H1 (cell line): ENCODE measurements around the gene TEX26. TPM values are rescaled to one million over a fixed set of nuclear protein-coding genes. Genes with fewer than 3 reads are reported as not detected.

Source experiments
- CTCF ChIA-PET: fragments of 300-600 bp; sonication (Branson Sonifier 250); formaldehyde crosslinking; loops from one replicate; lab custom pipeline; 2021; ENCODE audit not compliant: partially characterized antibody; lab: Charles Lee
- POLR2A ChIA-PET: fragments of 300-600 bp; sonication (Branson Sonifier 250); formaldehyde crosslinking; loops from one replicate; lab custom pipeline; 2021; ENCODE audit warnings: inconsistent platforms; ENCODE audit not compliant: partially characterized antibody; lab: Charles Lee
- DNase-seq, 2 experiments: peaks; one replicate each; pipeline versions ENCODE4 v3.0.0 to v3.0.0-alpha.2; 2010 to 2022; ENCODE audit warnings: low spot score in 2 of 2, low read depth in 1 of 2, mixed read lengths in 1 of 2
- FAIRE-seq: peaks from 2 replicates; lab custom pipeline; 2011; peaks lifted over from hg19 to GRCh38; lab: Jason Lieb, UNC
- H2AFZ ChIP-seq: 2 replicates; pipeline ENCODE4 v1.8.1; 2012; ENCODE audit warnings: low read length, inconsistent platforms
- H2AK5ac ChIP-seq: 2 replicates; pipeline ENCODE4 v1.6.1; 2013; ENCODE audit warnings: low read depth, low read length
- H2BK120ac ChIP-seq: replicated peaks from 2 replicates; pipeline ENCODE3; 2013; ENCODE audit warnings: low read depth, low read length, inconsistent platforms
- H2BK12ac ChIP-seq: 2 replicates; pipeline ENCODE4 v1.6.1; 2013; ENCODE audit warnings: low read depth, low read length
- H2BK15ac ChIP-seq: 2 replicates; pipeline ENCODE4 v1.6.1; 2013; ENCODE audit warnings: low read length
- H2BK20ac ChIP-seq: 2 replicates; pipeline ENCODE4 v1.6.1; 2013; ENCODE audit warnings: low read length
- H2BK5ac ChIP-seq: 2 replicates; pipeline ENCODE4 v1.6.1; 2013; ENCODE audit warnings: low read depth, low read length
- H3K14ac ChIP-seq: 2 replicates; pipeline ENCODE4 v1.6.1; 2013; ENCODE audit warnings: inconsistent platforms; ENCODE audit not compliant: insufficient read length
- H3K18ac ChIP-seq: 2 replicates; pipeline ENCODE4 v1.6.1; 2013; ENCODE audit warnings: low read length; ENCODE audit errors: extremely low read depth
- H3K23ac ChIP-seq: 2 replicates; pipeline ENCODE4 v1.6.1; 2013; ENCODE audit warnings: inconsistent platforms; ENCODE audit not compliant: insufficient read length
- H3K23me2 ChIP-seq: 2 replicates; pipeline ENCODE4 v1.6.1; 2013; ENCODE audit warnings: low read depth, low read length
- H3K27ac ChIP-seq: 2 replicates; pipeline ENCODE4 v1.6.1; 2011; ENCODE audit warnings: low read depth, low read length, inconsistent platforms
- H3K27me3 ChIP-seq, 4 experiments: replicated peaks in 1 of 4; 1 replicate in 1 of 4; 2 replicates in 3 of 4; pipeline versions ENCODE4 v1.6.1 to v1.8.1; 2011 to 2013; ENCODE audit warnings: low read length in 3 of 4, mild to moderate bottlenecking in 3 of 4, inconsistent platforms in 2 of 4, mixed read lengths in 2 of 4, moderate library complexity in 1 of 4; ENCODE audit not compliant: control insufficient read depth in 3 of 4, insufficient read depth in 3 of 4; ENCODE audit errors: extremely low read depth in 1 of 4
- H3K36me3 ChIP-seq, 4 experiments: 2 replicates each; pipeline versions ENCODE4 v1.6.1 to v1.8.1; 2011 to 2013; ENCODE audit warnings: mild to moderate bottlenecking in 4 of 4, low read length in 3 of 4, moderate library complexity in 2 of 4, control low read depth in 1 of 4, inconsistent platforms in 1 of 4; ENCODE audit not compliant: insufficient read depth in 4 of 4, control insufficient read depth in 2 of 4
- H3K4ac ChIP-seq: replicated peaks from 2 replicates; pipeline ENCODE3; 2013; ENCODE audit warnings: low read length, low read depth, mixed read lengths, inconsistent platforms; ENCODE audit not compliant: insufficient read length
- H3K4me1 ChIP-seq, 4 experiments: replicated peaks in 1 of 4; 1 replicate in 1 of 4; 2 replicates in 3 of 4; pipeline versions ENCODE4 v1.6.1 to v1.8.1; 2011 to 2013; ENCODE audit warnings: low read length in 3 of 4, inconsistent platforms in 2 of 4, mixed read lengths in 1 of 4; ENCODE audit not compliant: insufficient read depth in 4 of 4, control insufficient read depth in 3 of 4
- H3K4me2 ChIP-seq, 2 experiments: 2 replicates each; pipeline versions ENCODE4 v1.6.1 to v1.8.1; 2011 to 2013; ENCODE audit warnings: low read depth in 2 of 2, low read length in 2 of 2, control low read depth in 1 of 2, inconsistent platforms in 1 of 2, mild to moderate bottlenecking in 1 of 2; ENCODE audit not compliant: insufficient read depth in 1 of 2
- H3K4me3 ChIP-seq, 4 experiments: fragments of 200-600, 300-600 bp in 1 of 4; sonication (generic), shearing (Covaris generic), sonication (Bioruptor Twin) in 1 of 4; 2 replicates each; pipeline versions ENCODE4 v1.5.1 to v1.8.1; 2011 to 2016; ENCODE audit warnings: low read length in 4 of 4, low read depth in 3 of 4, control low read depth in 2 of 4, inconsistent platforms in 2 of 4, mild to moderate bottlenecking in 2 of 4, mixed read lengths in 1 of 4, moderate library complexity in 1 of 4; ENCODE audit not compliant: insufficient read depth in 2 of 4; ENCODE audit errors: extremely low read depth in 1 of 4
- H3K56ac ChIP-seq: replicated peaks from 2 replicates; pipeline ENCODE3; 2013; ENCODE audit warnings: low read depth, mild to moderate bottlenecking, mixed read lengths, low read length, inconsistent platforms; ENCODE audit not compliant: insufficient read length
- H3K79me1 ChIP-seq: 2 replicates; pipeline ENCODE4 v1.6.1; 2013; ENCODE audit warnings: low read depth, low read length, control low read depth
- H3K79me2 ChIP-seq, 2 experiments: 2 replicates each; pipeline versions ENCODE4 v1.6.1 to v1.8.1; 2012 to 2013; ENCODE audit warnings: low read length in 2 of 2, mild to moderate bottlenecking in 2 of 2, inconsistent platforms in 1 of 2; ENCODE audit not compliant: insufficient read depth in 2 of 2, control insufficient read depth in 1 of 2
- H3K9ac ChIP-seq, 4 experiments: replicated peaks in 1 of 4; 1 replicate in 1 of 4; 2 replicates in 3 of 4; pipeline versions ENCODE4 v1.6.1 to v1.8.1; 2011 to 2013; ENCODE audit warnings: low read depth in 3 of 4, low read length in 3 of 4, control low read depth in 2 of 4, mild to moderate bottlenecking in 2 of 4, moderate library complexity in 2 of 4, inconsistent platforms in 1 of 4; ENCODE audit errors: extremely low read depth in 1 of 4
- H3K9me3 ChIP-seq, 2 experiments: 2 replicates each; pipeline versions ENCODE4 v1.6.1 to v1.8.1; 2012 to 2013; ENCODE audit warnings: mild to moderate bottlenecking in 2 of 2, moderate library complexity in 2 of 2, control low read depth in 1 of 2, inconsistent platforms in 1 of 2, low read depth in 1 of 2, low read length in 1 of 2, mixed read lengths in 1 of 2; ENCODE audit not compliant: insufficient read depth in 2 of 2
- H4K20me1 ChIP-seq, 2 experiments: replicated peaks in 1 of 2; 2 replicates each; pipeline versions ENCODE3 to v1.8.1; 2011 to 2013; ENCODE audit warnings: inconsistent platforms in 2 of 2, low read length in 2 of 2, mild to moderate bottlenecking in 1 of 2; ENCODE audit not compliant: insufficient read depth in 2 of 2, control insufficient read depth in 1 of 2
- H4K5ac ChIP-seq: 2 replicates; pipeline ENCODE4 v1.6.1; 2013; ENCODE audit warnings: low read length, low read depth, mixed read lengths, inconsistent platforms; ENCODE audit not compliant: insufficient read length
- H4K8ac ChIP-seq: 2 replicates; pipeline ENCODE4 v1.8.0; 2013; ENCODE audit warnings: mild to moderate bottlenecking, moderate library complexity, low read length, inconsistent platforms; ENCODE audit not compliant: insufficient read depth; ENCODE audit errors: extremely low read depth
- H4K91ac ChIP-seq: replicated peaks from 2 replicates; pipeline ENCODE3; 2013; ENCODE audit warnings: low read length, mixed read lengths, inconsistent platforms; ENCODE audit not compliant: insufficient read length
- ATF2 ChIP-seq: IDR thresholded peaks from 2 replicates; pipeline ENCODE4 v1.6.1; 2012; ENCODE audit warnings: low read length, inconsistent platforms
- BRCA1 ChIP-seq: IDR thresholded peaks from 2 replicates; pipeline ENCODE4 v1.6.1; 2012; ENCODE audit warnings: low read depth, low read length, improper control_type of control experiment
- CBX8 ChIP-seq: fragments of 300-800, 300-1000 bp; sonication (generic); IDR thresholded peaks from 2 replicates; pipeline ENCODE4 v1.7.1; 2016; ENCODE audit warnings: low read depth, low read length, borderline replicate concordance
- CEBPB ChIP-seq: IDR thresholded peaks from 2 replicates; pipeline ENCODE4 v1.6.1; 2012; ENCODE audit warnings: low read depth, low read length
- CHD1 ChIP-seq: IDR thresholded peaks from 2 replicates; pipeline ENCODE4 v1.6.1; 2012; ENCODE audit warnings: low read depth, low read length, improper control_type of control experiment
- GTF2F1 ChIP-seq: IDR thresholded peaks from 2 replicates; pipeline ENCODE4 v1.6.1; 2012; ENCODE audit warnings: low read depth, low read length, improper control_type of control experiment, borderline replicate concordance
- MAX ChIP-seq: IDR thresholded peaks from 2 replicates; pipeline ENCODE4 v1.6.1; 2012; ENCODE audit warnings: inconsistent platforms
- NANOG ChIP-seq: IDR thresholded peaks from 2 replicates; pipeline ENCODE4 v1.6.1; 2011; ENCODE audit warnings: low read length, low read depth, mild to moderate bottlenecking, inconsistent platforms; ENCODE audit not compliant: insufficient read depth, poor library complexity, severe bottlenecking
- RBBP5 ChIP-seq: IDR thresholded peaks from 2 replicates; pipeline ENCODE4 v1.7.1; 2012; ENCODE audit warnings: low read depth, mild to moderate bottlenecking, inconsistent platforms, low read length, moderate library complexity, borderline replicate concordance
- SP4 ChIP-seq: IDR thresholded peaks from 2 replicates; pipeline ENCODE4 v1.6.1; 2012; ENCODE audit warnings: low read length, inconsistent platforms
- SRF ChIP-seq: IDR thresholded peaks from 2 replicates; pipeline ENCODE4 v1.6.1; 2011; ENCODE audit warnings: mild to moderate bottlenecking, low read depth, low read length, moderate library complexity
- SUZ12 ChIP-seq: fragments of 200-600 bp; sonication (generic); IDR thresholded peaks from 2 replicates; pipeline ENCODE4 v1.6.1; 2012; ENCODE audit warnings: mild to moderate bottlenecking, inconsistent platforms, low read length, moderate library complexity, mixed read lengths
- YY1 ChIP-seq: IDR thresholded peaks from 2 replicates; pipeline ENCODE4 v1.6.1; 2011; ENCODE audit warnings: low read depth, mild to moderate bottlenecking, low read length
- WGBS, 2 experiments: shearing (Covaris generic) in 1 of 2; methylation state at CpG; one replicate each; pipeline versions ENCODE4 v1.1.6 to v1.1.7; 2013 to 2015; ENCODE audit warnings: low lambda C conversion rate in 2 of 2, mixed read lengths in 2 of 2, inconsistent platforms in 1 of 2, low coverage in 1 of 2, missing lambda C conversion rate in 1 of 2; ENCODE audit not compliant: insufficient replicate concordance in 2 of 2, insufficient coverage in 1 of 2, insufficient read length in 1 of 2; ENCODE audit errors: extremely low coverage in 1 of 2, missing lambda C conversion rate in 1 of 2; 5-methylcytosine and 5-hydroxymethylcytosine counted together
- polyA plus RNA-seq, 7 experiments: library from polyadenylated mRNA; depleted of rRNA in 3 of 7; stranded (reverse) in 5 of 7; unstranded in 2 of 7; fragments of >200 nt in 5 of 7; fragments of 200-250 nt in 2 of 7; gene quantifications; 1 replicate in 5 of 7; 2 replicates in 1 of 7; 4 replicates in 1 of 7; pipeline versions ENCODE4 v1.2.1 to v1.2.3, GENCODE V29; 2011 to 2013; ENCODE audit warnings: missing spikeins in 2 of 7, mixed read lengths in 2 of 7
- total RNA-seq: library from RNA; stranded (reverse); fragmentation: NEBNext Ultra II Directional; extraction: Animal tissue kit (Norgen Biotek cat#: 25700); gene quantifications from 2 replicates; pipeline ENCODE4 v1.2.1, GENCODE V29; 2021

TEX26 gene
- total and polyA plus RNA-seq, 2 of the 8 experiments (the other 6 are each of a cell fraction or from before 2014, with no cell fraction given): not detected

GRCh38 chr13:30927595-30927994, 4.9 kb upstream of the TEX26 start:
- Histone ChIP-seq H4K8ac (no peak overlapping the region), H3K56ac (no peak overlapping the region), H3K27me3 (peaks cover 2 to 9% (median 5%) of the 10 kb centered on the region in 4 experiments), H2BK15ac (no peak overlapping the region), H3K23ac (no peak overlapping the region), H3K23me2 (no peaks in the 10 kb centered on the region; the same call in 1 of the 2 replicates), H2BK20ac (no peak overlapping the region), H3K79me1 (no peaks in the 10 kb centered on the region), H2AK5ac (no peak overlapping the region), H3K4me1 (0 out of 7 replicates have a peak, but pooled peaks cover 0 to 3% (median 0%) of the 10 kb centered on the region in 4 experiments), H3K18ac (no peak overlapping the region), H3K27ac (no peak overlapping the region), H3K9me3 (no peaks in the 10 kb centered on the region), H2BK12ac (no peak overlapping the region), H3K79me2 (no peaks in the 10 kb centered on the region), H3K4me2 (no peak overlapping the region), H4K5ac (no peak overlapping the region), H2AFZ (no peak overlapping the region), H4K91ac (no peak overlapping the region), H3K36me3 (no peaks in the 10 kb centered on the region), H3K14ac (no peak overlapping the region), H2BK5ac (no peak overlapping the region), H2BK120ac (no peak overlapping the region), H3K9ac (no peak overlapping the region), H3K4me3 (no peak overlapping the region), H4K20me1 (no peaks in the 10 kb centered on the region), H3K4ac (no peak overlapping the region)
- DNase-seq (no peak), FAIRE-seq (no peak)
- POLR2A ChIA-PET: no interaction called here
- CTCF ChIA-PET: no interaction called here
- 92% methylated on average over 1 of the region's 1 CpG; no CpG with 5 or more reads in 1 of the 2 experiments for WGBS, 2 experiments
- TF ChIP-seq GTF2F1 (no peak), BRCA1 (no peak), NANOG (no peak), SRF (no peak), CEBPB (no peak), YY1 (no peak), SP4 (no peak), CBX8 (no peak), CHD1 (no peak), ATF2 (no peak), RBBP5 (no peak), SUZ12 (no peak), MAX (no peak)
